Coronary artery (tissue), 2 donors: ENCODE results near the gene OSBPL8.

Source experiments
- DNase-seq: peaks from one replicate; pipeline ENCODE4 v3.0.0-alpha.2; 2017; ENCODE audit warnings: low spot score
- H3K27ac ChIP-seq, 2 donors: fragments of 200-600 bp; sonication (generic); one replicate each; pipeline ENCODE4 v1.5.1; 2016 to 2019
- H3K4me3 ChIP-seq: fragments of 200-600 bp; sonication (generic); 2 replicates; pipeline ENCODE4 v1.5.1; 2016; ENCODE audit warnings: mild to moderate bottlenecking, moderate library complexity
- CTCF ChIP-seq: fragments of 200-600 bp; sonication (generic); IDR thresholded peaks from one replicate; pipeline ENCODE4 v1.5.1; 2019; ENCODE audit warnings: antibody characterized with exemption

OSBPL8 gene

GRCh38 chr12:76303365-76303764 is 256.2 kb downstream of the OSBPL8 start:
- H3K4me3 ChIP-seq: no peak overlapping the region
- TF ChIP-seq CTCF: no peak
- H3K27ac ChIP-seq: no peak overlapping the region
- DNase-seq: no peak
